WI38 (cell line): ENCODE results near the gene KCNS3.

Source experiments
- H3K4me3 ChIP-seq: 2 replicates; pipeline ENCODE4 v1.5.1; 2011; ENCODE audit warnings: low read depth, mild to moderate bottlenecking, control low read depth, low read length
- TF ChIP-seq, protein P1 (sequence below): IDR thresholded peaks from 2 replicates; pipeline ENCODE4 v1.5.1; 2012; ENCODE audit warnings: low read depth, mild to moderate bottlenecking, control low read depth, low read length

The KCNS3 gene

DNA sequence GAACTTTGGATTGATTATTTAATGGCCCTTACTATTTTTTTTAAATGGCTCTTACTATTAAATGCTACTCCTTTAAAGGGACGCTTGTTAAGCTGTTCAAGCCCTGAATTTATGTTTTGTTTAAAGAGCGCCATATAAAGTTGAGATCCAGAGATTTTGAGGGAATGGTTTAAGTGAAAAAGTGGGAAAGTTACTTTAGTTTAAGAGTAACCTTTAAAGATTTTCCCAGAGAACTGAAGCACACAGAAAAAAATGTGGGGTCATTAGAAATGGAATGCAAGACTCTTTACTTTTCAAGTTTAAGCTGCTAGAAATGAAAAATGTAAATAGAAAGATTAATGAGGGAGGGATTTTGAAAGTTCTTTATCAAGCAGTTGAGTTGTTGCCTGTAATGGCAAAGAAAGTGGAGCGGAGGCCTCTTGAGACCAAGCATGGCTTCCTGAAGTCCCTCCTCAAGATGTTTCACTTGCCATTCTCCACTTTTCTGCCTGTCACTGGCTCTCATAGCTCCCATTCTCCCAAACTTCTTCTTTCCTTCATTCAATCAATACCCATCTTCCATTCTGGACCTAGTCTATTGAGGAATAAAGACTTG lies 93.2 kb downstream of the KCNS3 start:
- H3K4me3 ChIP-seq = no peak overlapping the region

GRCh38 chr2:17972991-17973390 lies 94.5 kb downstream of the KCNS3 start:
- TF ChIP-seq, protein P1, sequence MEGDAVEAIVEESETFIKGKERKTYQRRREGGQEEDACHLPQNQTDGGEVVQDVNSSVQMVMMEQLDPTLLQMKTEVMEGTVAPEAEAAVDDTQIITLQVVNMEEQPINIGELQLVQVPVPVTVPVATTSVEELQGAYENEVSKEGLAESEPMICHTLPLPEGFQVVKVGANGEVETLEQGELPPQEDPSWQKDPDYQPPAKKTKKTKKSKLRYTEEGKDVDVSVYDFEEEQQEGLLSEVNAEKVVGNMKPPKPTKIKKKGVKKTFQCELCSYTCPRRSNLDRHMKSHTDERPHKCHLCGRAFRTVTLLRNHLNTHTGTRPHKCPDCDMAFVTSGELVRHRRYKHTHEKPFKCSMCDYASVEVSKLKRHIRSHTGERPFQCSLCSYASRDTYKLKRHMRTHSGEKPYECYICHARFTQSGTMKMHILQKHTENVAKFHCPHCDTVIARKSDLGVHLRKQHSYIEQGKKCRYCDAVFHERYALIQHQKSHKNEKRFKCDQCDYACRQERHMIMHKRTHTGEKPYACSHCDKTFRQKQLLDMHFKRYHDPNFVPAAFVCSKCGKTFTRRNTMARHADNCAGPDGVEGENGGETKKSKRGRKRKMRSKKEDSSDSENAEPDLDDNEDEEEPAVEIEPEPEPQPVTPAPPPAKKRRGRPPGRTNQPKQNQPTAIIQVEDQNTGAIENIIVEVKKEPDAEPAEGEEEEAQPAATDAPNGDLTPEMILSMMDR = no peak
- no peak overlapping the region for H3K4me3 ChIP-seq

More for the DNA sequence above, 93.2 kb downstream of the KCNS3 start:
- TF ChIP-seq, protein P1 = no peak

DNA sequence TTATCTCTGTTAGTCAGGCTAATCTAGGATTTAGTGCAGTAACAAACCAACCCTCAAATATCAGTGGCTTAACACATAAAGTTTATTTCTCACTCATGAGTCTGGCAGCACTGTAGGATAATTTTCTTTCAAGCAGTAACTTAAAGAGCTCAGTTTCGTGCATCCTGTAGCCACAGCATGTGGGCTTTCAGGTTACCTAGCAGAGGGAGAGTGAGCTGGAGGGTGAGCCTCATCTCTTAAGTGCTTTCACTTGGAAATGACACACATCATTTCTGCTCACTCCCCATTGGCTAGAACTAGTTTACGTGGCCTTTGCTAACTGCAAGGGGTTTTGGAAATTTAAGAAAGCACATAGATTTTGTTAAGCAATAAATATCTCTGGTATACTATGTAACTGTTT lies 96.9 kb downstream of the KCNS3 start:
- H3K4me3 ChIP-seq = no peak overlapping the region
- TF ChIP-seq, protein P1 = no peak

DNA sequence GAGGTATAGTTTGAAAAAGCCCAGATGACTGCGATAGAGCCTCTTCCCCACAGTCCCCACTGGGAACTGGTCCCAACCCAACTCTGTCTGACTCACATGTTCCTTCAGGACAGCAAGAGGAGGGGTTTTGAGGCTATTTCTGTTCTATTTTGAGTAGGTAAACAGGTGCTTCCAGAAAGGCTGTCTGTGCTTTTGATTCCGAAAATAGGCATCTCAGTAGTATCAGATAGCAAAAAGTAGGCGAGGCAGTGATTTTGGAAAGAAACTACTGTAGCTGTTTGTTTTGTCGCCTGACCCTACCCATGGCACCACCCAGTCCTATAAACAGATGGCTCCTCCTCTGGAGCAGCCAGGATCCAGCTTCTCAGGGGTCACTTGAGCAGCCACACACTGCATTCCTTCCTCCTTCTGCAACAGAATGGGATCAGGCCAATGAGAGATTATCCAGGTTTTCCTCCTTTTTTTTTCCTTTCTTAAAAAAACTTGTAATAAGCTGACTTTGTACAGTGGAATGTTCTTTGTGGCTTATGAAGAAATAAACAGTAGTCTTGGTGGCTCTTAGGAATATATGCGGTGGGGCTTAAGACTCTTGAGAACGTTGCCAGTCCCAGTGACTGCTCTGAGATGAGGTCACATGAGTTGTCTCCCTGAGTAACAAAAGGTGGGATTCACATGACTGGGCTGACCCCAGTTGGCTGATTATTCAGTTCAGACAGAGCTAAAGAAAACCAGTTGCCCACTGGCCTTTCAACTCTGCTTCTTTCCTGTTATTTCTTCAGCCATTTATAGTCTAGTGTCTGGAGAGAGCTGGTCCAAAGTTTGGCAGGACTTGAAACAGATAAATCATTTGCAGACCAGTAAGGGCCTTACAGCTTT lies 98.6 kb downstream of the KCNS3 start:
- H3K4me3 ChIP-seq = peak overlapping the region; percentile 15
- TF ChIP-seq, protein P1 = no peak

GRCh38 chr2:17979707-17980106 lies 101.2 kb downstream of the KCNS3 start:
- H3K4me3 ChIP-seq = no peak overlapping the region
- TF ChIP-seq, protein P1 = no peak

- no peak overlapping the region for H3K4me3 ChIP-seq
- TF ChIP-seq, protein P1 = no peak
These were observed 103.5 kb downstream of the KCNS3 start for GRCh38 chr2:17981936-17982335.
